ENCODE results near the gene CALR.
"Not testable (repeated sequence)": the region's sequence is repeated elsewhere in the genome, so short reads cannot be mapped to it uniquely, and the experiment has no call there.

Gene CALR

DNA sequence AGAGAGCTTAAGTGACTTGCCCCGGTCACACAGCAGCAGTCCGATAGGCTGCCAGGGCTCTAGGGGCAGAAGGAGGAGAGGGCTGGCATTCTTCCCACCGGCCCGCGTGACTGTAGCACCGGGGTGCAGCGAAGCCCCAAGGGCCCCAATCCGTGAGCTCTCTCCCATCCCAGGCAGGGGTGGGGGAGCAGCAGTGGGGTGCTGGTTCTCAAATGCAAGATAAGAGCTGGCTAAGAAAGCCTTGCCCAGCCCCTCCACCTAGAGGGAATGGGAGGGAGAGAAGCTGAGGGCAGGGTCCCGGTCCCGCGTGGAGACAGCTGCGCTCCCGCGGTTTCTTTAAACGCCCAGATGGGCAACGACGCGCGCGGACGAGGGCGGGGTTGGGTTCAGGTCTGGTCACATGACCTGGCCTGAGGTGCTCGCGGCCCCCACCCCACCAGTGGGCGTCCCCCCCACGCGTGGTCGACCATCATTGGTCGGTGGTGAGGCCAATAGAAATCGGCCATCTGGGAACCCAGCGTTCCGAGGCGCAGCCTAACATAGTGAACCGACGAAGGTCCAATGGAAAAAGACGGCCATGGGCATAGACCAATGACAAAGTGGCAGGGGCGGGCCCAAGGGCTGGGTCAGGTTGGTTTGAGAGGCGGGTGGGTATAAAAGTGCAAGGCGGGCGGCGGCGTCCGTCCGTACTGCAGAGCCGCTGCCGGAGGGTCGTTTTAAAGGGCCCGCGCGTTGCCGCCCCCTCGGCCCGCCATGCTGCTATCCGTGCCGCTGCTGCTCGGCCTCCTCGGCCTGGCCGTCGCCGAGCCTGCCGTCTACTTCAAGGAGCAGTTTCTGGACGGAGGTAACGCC is at the start of gene CALR:
TSS of gene CALR (plus strand) at position 683 of the 852 bp plus-strand sequence. CDS start at position 754, 71 bp downstream.
- DNase-seq (ENCODE audit: low read depth, low spot score), result peak; percentile 99

DNA sequence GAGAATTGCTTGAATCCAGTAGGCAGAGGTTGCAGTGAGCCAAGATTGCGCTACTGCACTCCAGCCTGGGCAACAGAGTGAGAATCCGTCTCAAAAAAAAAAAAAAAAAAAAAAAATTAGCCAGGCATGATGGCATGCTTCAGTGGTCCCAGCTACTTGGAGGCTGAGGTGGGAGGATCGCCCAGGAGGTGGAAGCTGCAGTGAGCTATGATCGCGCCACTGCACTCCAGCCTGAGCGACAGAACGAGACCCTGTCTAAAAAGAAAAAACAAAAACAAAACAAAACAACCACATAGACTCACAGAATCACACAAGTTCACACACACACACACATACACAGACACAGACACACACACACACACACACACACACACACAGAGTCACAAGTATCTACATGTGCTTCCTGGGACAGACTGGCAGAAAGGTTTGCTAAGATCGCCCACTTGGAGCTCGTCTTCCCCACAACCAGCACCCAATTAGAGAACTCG is 48.1 kb upstream of the CALR start:
- DNase-seq (ENCODE audit: low read depth, low spot score), result not testable (repeated sequence)

DNA sequence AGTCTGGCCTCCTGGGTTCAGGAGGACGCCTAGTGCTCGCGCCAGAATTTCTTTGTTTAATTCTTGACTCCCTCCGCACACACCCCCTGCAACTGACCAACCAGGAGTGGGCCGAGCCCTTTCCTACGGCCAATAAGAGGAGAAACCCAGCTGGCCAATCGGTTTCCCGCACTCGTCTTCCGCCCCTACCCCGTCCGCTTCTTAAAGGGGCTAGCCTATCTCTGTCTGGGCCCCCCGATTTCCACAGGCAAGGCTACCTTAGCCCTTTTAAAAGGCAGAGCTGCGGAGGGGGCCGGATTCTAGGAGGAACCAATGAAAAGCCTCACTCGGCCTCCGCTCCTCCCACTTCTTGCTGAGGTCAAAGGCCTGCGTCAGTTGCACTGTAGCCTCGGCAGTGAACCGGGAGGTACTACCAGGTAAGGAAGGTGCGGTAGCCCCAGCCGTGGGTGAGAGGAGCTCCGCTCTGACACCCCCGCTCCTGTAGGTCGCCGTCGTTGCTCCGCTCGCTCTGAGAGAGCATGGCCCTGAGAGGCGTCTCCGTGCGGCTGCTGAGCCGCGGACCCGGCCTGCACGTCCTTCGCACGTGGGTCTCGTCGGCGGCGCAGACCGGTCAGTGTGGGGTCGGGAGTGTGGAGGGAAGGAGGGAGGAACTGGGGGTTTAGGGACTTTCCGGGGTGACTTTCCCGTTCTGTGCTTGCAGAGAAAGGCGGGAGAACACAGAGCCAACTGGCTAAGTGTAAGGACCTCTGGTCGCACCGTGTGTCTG is 47.4 kb upstream of the CALR start, which contains the start of gene GCDH:
TSS of gene GCDH (plus strand) at position 374 of the 766 bp plus-strand sequence. CDS start at position 519, 145 bp downstream.
- peak; percentile 96 for DNase-seq (ENCODE audit: low read depth, low spot score)

GRCh38 chr19:12891553-12892021 is 46.8 kb upstream of the CALR start:
- no peak for DNase-seq (ENCODE audit: low read depth, low spot score)

DNA sequence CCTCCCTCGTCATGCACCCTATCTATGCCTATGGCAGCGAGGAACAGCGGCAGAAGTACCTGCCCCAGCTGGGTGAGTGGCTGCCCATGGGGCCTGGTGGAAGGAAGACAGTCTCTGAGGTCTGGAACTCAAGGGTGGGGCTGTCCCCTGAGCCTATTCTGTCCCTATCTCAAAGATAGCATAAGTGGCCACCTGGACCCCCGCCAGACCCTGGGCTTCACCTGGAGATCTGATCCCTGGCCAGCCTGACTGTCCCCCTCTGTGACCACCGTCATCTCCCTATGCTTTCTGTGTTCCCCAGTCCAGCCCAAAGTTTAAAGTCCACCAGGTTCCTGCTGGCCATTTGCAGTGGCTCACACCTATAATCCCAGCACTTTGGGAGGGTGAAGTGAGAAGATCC is 44.8 kb upstream of the CALR start:
- DNase-seq (ENCODE audit: low read depth, low spot score), result no peak

- no peak for DNase-seq (ENCODE audit: low read depth, low spot score)
These were observed 41.9 kb upstream of the CALR start for GRCh38 chr19:12896460-12896859.

DNA sequence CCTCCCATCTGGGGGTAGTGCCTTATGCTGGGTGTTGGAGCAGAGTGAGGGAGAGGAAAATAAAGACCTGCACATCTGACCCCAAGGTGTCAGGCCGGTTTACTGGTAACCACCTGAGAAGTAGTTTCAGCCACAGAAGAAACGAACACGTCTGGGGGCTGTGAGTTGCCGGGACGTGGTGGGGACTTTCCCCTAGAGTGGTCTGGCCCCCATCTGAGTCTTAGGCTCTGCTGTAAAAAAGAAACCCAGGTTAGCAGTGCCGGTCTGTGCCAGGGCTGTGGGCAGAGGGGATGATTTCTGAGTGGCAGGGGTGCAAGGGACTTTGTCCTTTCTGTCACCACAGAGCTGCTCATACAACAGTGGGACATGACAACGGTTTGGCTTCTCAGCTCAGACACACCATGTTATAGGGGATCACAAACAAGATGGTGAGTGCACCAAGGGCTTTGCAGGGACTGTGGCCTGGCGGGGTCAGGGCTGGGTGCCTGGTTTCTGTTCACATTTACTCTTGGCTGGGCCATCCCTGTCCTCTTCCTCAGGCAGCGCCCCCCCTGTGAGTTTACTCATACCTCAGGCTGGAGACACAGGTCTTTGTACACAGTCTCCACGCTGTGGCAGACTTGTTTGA is 38.4 kb upstream of the CALR start:
- no peak for DNase-seq (ENCODE audit: low read depth, low spot score)

DNA sequence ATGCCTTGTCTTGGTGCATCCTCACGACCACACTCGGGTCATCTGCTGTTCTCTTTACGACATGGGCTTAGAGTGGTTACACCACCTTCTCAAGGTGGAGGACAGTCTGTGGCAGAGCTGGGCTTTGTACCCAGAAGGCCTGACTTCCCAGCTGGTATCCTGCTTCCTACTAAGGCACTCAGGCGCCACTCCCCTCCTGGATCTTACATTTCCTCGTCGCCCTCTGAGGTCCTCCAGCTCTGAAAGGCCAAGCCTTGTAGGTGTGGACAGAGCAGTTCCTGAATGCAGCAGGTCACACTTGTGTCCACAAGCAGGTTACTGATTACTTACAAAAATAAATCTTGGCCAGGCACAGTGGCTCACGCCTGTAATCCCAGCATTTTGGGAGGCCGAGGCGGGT is 31.2 kb upstream of the CALR start:
- DNase-seq (ENCODE audit: low read depth, low spot score), result no peak

- no peak for DNase-seq (ENCODE audit: low read depth, low spot score)
These were observed 25.8 kb upstream of the CALR start for GRCh38 chr19:12912571-12912970.

DNA sequence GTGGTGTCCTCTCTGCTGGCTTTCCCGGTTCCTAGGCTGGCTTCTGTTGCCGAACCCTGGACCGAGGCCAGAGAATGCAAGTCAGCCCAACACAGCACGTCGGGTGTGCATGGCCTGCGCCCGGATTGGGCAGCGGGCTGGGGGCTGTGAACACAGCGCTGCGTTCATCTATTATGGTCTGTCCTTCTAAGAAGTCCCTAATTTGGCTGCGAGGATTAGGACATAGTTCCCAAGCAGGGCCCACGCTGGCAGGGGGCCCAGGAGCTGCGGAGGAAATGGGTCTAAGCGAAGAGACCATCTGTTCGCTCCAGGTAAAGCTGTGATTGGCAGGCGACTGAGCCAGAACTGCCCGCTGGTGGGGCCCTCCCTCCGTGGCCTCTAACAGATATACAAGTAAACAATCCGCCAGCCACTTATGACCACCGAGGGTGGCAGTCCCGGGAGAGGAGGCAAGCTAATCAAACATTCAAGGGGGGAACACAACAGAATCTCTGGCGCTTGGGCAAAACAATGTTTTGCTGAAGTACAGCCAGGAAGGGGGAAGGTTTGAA is 25.3 kb upstream of the CALR start:
- DNase-seq (ENCODE audit: low read depth, low spot score), result no peak

- DNase-seq (ENCODE audit: low read depth, low spot score), result no peak
These were observed 24.3 kb upstream of the CALR start for GRCh38 chr19:12913851-12914690.

DNA sequence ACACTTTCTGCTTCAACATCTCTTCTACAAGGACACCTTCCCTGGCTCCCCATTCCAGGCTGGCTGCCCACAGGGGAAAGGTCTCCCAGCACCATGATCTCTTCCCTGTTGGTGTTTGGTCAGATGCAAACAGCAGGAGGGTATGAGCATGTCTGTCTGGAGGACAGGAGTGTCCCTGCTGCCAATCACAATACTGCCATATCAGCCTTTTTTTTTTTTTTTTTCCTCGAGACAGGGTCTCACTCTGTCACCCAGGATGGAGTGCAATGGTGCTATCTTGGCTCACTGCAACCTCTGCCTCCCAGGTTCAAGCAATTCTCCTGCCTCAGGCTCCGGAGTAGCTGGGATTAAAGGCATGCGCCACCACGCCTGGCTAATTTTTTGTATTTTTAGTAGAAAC is 22.5 kb upstream of the CALR start:
- DNase-seq (ENCODE audit: low read depth, low spot score), result not testable (repeated sequence)

GRCh38 chr19:12918253-12918652 is 20.2 kb upstream of the CALR start:
- no peak for DNase-seq (ENCODE audit: low read depth, low spot score)

DNA sequence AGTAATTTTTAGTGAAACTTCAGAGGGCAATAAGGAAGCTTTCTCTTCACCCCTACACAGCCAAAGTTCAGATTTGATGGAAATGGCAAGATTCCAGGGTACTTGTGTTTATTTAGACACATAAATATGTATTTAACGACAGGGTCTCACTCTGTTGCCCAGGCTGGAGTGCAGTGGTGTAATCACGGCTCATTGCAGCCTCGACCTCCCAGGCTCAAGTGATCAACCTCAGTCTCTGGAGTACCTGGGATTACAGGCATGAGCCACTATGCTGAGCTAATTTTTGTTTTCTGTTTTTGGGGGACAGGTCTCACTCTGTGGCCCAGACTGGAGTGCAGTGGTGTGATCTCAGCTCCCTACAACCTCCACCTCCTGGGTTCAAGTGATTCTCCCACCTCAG is 17.4 kb upstream of the CALR start:
- no peak for DNase-seq (ENCODE audit: low read depth, low spot score)

DNA sequence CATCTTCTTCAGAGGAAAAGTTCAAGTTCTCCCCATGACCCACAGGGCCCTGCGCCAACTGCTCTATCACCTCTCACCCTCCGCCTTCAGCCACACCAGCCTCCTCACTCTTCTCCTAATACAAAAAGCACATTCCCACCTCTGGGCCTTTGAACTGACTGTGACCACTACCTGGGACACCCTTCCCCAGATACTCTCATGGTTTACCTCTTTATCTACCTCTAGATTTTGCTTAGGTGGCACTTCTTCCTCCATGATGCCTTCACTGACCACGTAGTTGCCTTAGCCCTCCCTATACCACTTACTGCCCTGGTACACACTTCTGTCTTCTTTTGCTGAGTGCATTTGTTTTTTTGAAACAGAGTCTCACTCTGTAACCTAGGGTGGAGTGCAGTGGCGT is 15.4 kb upstream of the CALR start:
- no peak for DNase-seq (ENCODE audit: low read depth, low spot score)

DNA sequence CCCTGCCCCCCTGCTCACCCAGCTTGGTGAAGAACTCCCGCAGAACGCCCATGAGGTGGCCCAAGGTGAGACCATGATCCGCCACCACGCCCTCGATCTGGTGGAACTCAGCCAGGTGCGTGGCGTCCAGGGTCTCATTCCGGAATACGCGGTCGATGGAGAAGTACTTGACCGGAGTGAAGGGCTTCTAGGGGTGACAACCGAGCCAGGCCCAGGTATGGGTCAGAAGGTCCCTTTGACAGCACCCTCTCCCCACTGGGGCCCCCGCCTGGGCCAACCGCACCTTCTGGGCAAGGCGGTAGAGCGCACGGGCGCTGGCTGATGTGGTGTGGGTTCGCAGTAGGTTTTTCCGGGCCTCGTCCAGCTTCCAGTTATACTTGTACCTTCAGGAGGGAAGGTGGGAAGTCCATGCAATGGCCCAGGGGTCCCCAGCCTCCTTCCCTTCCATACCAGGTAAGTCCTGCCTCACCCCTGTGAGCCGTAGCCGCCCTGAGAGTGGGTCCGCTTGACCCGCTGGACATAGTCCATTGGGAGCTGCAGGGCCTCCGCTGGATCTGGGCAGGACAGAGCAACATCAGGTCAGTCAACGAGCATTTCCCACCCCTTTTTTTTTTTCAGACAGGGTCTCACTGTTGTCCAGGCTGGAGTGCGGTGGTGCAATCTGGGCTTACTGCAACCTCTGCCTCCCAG is 13.6 kb upstream of the CALR start:
- DNase-seq (ENCODE audit: low read depth, low spot score), result no peak

- DNase-seq (ENCODE audit: low read depth, low spot score), result no peak
These were observed 8.3 kb upstream of the CALR start for GRCh38 chr19:12930002-12930645.

DNA sequence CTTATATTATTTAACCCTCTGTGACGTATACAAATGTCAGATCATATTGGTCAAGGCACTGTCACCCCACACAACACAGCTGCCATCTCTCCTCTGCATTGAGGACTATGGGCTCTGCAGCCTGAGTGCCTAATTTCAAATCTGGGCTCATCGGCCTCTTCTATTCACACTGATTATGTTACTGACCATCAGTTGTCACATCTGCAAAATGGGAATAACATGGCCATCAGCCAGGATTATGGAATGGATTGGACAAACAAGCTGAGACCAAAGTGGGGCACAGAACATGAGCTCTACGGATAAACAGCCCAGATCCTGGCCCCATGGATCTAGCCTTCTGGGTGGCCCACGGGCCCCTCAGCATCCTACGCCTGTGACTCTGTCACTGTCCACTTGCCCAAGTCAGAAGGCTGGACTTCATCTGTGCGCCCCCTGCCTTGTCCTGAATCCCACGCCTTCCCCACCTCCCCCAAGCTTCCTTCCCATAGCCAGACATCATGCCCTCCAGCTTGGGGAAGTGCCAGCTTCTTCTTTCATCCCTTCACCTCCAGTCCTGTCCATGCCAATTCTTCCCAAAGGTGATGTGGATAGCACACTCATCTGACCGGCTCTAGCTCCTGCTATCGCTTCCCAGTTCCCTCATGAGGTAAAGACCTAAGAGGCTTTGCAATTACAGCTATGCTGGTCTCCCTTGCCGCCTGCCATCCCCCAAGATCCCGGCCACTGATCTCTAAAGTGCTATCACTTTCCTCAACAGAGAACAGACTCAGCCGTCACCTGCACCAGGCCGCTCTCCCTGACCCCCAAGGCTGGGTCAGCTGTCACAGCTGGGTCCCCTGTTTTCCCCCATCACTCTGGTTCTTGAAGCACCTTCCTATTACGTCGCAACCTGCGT is 5.8 kb upstream of the CALR start:
- DNase-seq (ENCODE audit: low read depth, low spot score), result no peak

Measured in activated CD4-positive, CD25-positive, alpha-beta regulatory T cell treated with anti-CD3 and anti-CD28 coated beads, Interleukin-2, amount 50 U/mL, for 16 hours (primary cell).